ENCODE data around the gene PWWP2A. TPM values are rescaled to one million over a fixed set of nuclear protein-coding genes. Genes with fewer than 3 reads are reported as not detected.

PWWP2A gene
- total and polyA plus RNA-seq, 10 of the 15 experiments (the other 5 are each of a cell fraction or from before 2014, with no cell fraction given) = 5.7 to 26.1 (median 17.7) TPM

DNA sequence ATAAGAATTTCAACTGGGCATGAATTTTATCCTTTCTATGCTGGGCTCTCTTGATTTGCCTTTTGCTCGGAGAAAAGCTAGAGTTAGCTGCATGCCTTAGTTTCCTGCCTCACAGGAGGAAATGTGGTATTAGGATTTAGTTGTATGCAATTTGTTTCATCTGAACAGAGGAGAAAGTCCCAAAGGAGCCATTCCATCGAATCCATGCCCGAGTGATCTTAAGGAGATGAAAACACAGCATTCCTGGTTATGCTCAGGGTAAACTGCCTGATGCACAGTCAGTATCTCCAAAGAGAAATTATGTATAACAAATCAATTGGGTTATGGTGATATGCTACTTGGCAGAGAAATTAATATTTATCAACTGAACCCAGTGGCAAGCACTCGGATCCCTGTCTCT, 59.2 kb downstream of the PWWP2A start (continued):
- TF ChIP-seq, protein P1, sequence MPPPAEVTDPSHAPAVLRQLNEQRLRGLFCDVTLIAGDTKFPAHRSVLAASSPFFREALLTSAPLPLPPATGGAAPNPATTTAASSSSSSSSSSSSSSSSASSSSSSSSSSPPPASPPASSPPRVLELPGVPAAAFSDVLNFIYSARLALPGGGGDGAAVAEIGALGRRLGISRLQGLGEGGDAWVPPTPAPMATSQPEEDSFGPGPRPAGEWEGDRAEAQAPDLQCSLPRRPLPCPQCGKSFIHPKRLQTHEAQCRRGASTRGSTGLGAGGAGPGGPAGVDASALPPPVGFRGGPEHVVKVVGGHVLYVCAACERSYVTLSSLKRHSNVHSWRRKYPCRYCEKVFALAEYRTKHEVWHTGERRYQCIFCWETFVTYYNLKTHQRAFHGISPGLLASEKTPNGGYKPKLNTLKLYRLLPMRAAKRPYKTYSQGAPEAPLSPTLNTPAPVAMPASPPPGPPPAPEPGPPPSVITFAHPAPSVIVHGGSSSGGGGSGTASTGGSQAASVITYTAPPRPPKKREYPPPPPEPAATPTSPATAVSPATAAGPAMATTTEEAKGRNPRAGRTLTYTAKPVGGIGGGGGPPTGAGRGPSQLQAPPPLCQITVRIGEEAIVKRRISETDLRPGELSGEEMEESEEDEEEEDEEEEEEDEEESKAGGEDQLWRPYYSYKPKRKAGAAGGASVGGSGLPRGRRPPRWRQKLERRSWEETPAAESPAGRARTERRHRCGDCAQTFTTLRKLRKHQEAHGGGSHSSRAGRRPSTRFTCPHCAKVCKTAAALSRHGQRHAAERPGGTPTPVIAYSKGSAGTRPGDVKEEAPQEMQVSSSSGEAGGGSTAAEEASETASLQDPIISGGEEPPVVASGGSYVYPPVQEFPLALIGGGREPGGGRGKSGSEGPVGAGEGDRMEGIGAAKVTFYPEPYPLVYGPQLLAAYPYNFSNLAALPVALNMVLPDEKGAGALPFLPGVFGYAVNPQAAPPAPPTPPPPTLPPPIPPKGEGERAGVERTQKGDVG (CRISPR knock-in tag; IDR thresholded peaks at IDR 0.05) = no peak
- TF ChIP-seq RUNX3 (IDR thresholded peaks at IDR 0.05; ENCODE audit: low read length) (no peak), IKZF1 (conservative IDR thresholded peaks at IDR 0.05) (no peak), PKNOX1 (IDR thresholded peaks at IDR 0.05) (no peak), GATAD2B (conservative IDR thresholded peaks at IDR 0.05; ENCODE audit: low read depth) (no peak), NFIC (IDR thresholded peaks at IDR 0.05; ENCODE audit: low read depth, low read length) (no peak), NFYA (IDR thresholded peaks at IDR 0.05; ENCODE audit: borderline replicate concordance, low read depth, low read length) (no peak), ZNF217 (IDR thresholded peaks at IDR 0.05) (no peak)

DNA sequence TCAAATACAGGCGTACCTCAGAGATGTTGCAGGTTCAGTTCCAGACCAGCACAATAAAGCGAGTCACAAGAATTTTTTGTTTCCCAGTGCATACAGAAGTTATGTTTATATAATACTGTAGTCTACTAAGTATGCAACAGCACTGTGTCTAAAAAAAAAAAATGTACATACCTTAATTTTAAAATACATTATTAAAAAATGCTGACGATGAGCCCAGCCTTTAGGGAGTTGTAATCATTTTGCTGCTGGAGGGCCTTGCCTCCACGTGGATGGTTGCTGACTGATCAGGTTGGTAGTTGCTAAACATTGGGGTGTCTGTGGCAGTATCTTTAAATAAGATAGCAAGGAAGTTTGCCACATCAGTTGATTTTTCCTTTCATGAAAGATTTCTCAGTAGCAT, 62.0 kb downstream of the PWWP2A start:
- CTCF ChIA-PET = no interaction called here
- in situ Hi-C loops (cut with MboI) = no loop called here
- WGBS (ENCODE audit: insufficient coverage, insufficient replicate concordance, low lambda C conversion rate, missing lambda C conversion rate) = 96% methylated on average over 4 of the region's 4 CpGs
- H3K4me1 ChIP-seq (ENCODE audit: control insufficient read depth, insufficient read depth, low read length) = no peaks in the 10 kb centered on the region
- BruUV-seq (replicated peaks) = no TSS peak
- FAIRE-seq (no peak), ATAC-seq (no peak), DNase-seq (ENCODE audit: low read depth, low spot score) (no peak)
- SMC1A ChIA-PET (ENCODE audit: uncharacterized antibody, unreplicated experiment) = interaction anchor here (0.6 to 1.4 kb wide), 2 partner anchors 35 to 69 kb away, joined by 3 read pairs; no protein-coding TSS in a partner anchor
- H3K27me3 ChIP-seq (replicated peaks in 1 of 2; ENCODE audit: control insufficient read depth in 2 of 2, insufficient read depth in 2 of 2, low read length in 1 of 2) = no peaks in the 10 kb centered on the region
- peaks cover under 1 to 6% of the 10 kb centered on the region in 2 experiments for H3K36me3 ChIP-seq (ENCODE audit: control insufficient read depth in 2 of 2, insufficient read depth in 2 of 2, low read length in 1 of 2)
- H4K20me1 ChIP-seq (ENCODE audit: control insufficient read depth, insufficient read depth) = no peaks in the 10 kb centered on the region
- intact Hi-C loops (cut with micrococcal nuclease; ENCODE audit: unreplicated experiment) = no loop called here
- no peak overlapping the region for H3K9ac ChIP-seq (ENCODE audit: control insufficient read depth, insufficient read depth, low read length)
- RAD21 ChIA-PET (ENCODE audit: unreplicated experiment) = no interaction called here
- H2AFZ ChIP-seq (ENCODE audit: control insufficient read depth, low read depth, low read length) = no peak overlapping the region
- H3K4me3 ChIP-seq = no peak overlapping the region
- no peak overlapping the region for H3K27ac ChIP-seq (ENCODE audit: control insufficient read depth, insufficient read depth)
- H3K79me2 ChIP-seq (ENCODE audit: control insufficient read depth, insufficient read depth, low read length) = no peaks in the 10 kb centered on the region
- POLR2A ChIA-PET = no interaction called here
- H3K9me3 ChIP-seq (replicated peaks; ENCODE audit: control insufficient read depth, insufficient read depth, low read length) = no peaks in the 10 kb centered on the region
- no peak overlapping the region for H3K4me2 ChIP-seq (ENCODE audit: control insufficient read depth, insufficient read depth)
- TF ChIP-seq CEBPB (IDR thresholded peaks at IDR 0.05; ENCODE audit: borderline replicate concordance in 1 of 2, low read depth in 2 of 2, low read length in 2 of 2) = no peak
- TF ChIP-seq ZNF384 (IDR thresholded peaks at IDR 0.05; ENCODE audit: borderline replicate concordance, low read depth, low read length) = no peak
- no peak for TF ChIP-seq SREBF1 (IDR thresholded peaks at IDR 0.05; ENCODE audit: low read length)
- no peak for TF ChIP-seq ESRRA (IDR thresholded peaks at IDR 0.05; ENCODE audit: low read length)
- TF ChIP-seq CHD1 (IDR thresholded peaks at IDR 0.05; ENCODE audit: low read depth, low read length) = no peak
- TF ChIP-seq EP300 (IDR thresholded peaks at IDR 0.05; ENCODE audit: borderline replicate concordance in 1 of 2, control insufficient read depth in 1 of 2, low read depth in 2 of 2, low read length in 2 of 2) = no peak
- no peak for TF ChIP-seq SUZ12 (IDR thresholded peaks at IDR 0.05; ENCODE audit: unreplicated experiment)
- no peak for TF ChIP-seq JUNB (IDR thresholded peaks at IDR 0.05)
- TF ChIP-seq BCL11A (IDR thresholded peaks at IDR 0.05; ENCODE audit: low read depth, low read length) = no peak
- no peak for TF ChIP-seq SUPT20H (IDR thresholded peaks at IDR 0.05; ENCODE audit: borderline replicate concordance, control insufficient read depth, low read depth, low read length)
- TF ChIP-seq, protein P2, sequence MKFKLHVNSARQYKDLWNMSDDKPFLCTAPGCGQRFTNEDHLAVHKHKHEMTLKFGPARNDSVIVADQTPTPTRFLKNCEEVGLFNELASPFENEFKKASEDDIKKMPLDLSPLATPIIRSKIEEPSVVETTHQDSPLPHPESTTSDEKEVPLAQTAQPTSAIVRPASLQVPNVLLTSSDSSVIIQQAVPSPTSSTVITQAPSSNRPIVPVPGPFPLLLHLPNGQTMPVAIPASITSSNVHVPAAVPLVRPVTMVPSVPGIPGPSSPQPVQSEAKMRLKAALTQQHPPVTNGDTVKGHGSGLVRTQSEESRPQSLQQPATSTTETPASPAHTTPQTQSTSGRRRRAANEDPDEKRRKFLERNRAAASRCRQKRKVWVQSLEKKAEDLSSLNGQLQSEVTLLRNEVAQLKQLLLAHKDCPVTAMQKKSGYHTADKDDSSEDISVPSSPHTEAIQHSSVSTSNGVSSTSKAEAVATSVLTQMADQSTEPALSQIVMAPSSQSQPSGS (IDR thresholded peaks at IDR 0.05; ENCODE audit: low read length) = no peak
- TF ChIP-seq ZNF217 (IDR thresholded peaks at IDR 0.05) = no peak
- no peak for TF ChIP-seq RAD51 (IDR thresholded peaks at IDR 0.05)
- TF ChIP-seq GATAD2B (conservative IDR thresholded peaks at IDR 0.05; ENCODE audit: low read depth) = no peak

Measured in GM12878 (cell line).